Mesendoderm (in vitro differentiated cells): Measurements from ENCODE around the gene MLLT3.

Experiments
- DNase-seq: peaks from one replicate; pipeline ENCODE4 v3.0.0; 2013
- H2AK5ac ChIP-seq: 2 replicates; pipeline ENCODE4 v1.6.1; 2013; ENCODE audit warnings: low read length, inconsistent platforms
- H2BK120ac ChIP-seq: 2 replicates; pipeline ENCODE4 v1.6.1; 2013; ENCODE audit warnings: low read depth, mild to moderate bottlenecking, low read length, moderate library complexity, mixed read lengths
- H2BK15ac ChIP-seq: replicated peaks from 2 replicates; pipeline ENCODE4 v1.6.1; 2013; ENCODE audit warnings: low read depth, mild to moderate bottlenecking, moderate library complexity
- H2BK5ac ChIP-seq: 2 replicates; pipeline ENCODE4 v1.6.1; 2013; ENCODE audit warnings: low read length, inconsistent platforms
- H3K18ac ChIP-seq: 2 replicates; pipeline ENCODE4 v1.6.1; 2013; ENCODE audit warnings: mild to moderate bottlenecking, low read length, mixed read lengths
- H3K23ac ChIP-seq: one replicate; pipeline ENCODE4 v1.6.1; 2013; ENCODE audit warnings: low read length
- H3K27ac ChIP-seq: 2 replicates; pipeline ENCODE4 v1.5.1; 2013; ENCODE audit warnings: low read depth, mild to moderate bottlenecking, inconsistent platforms, low read length, moderate library complexity
- H3K27me3 ChIP-seq: 2 replicates; pipeline ENCODE4 v1.6.1; 2013; ENCODE audit warnings: low read length, control low read depth, mild to moderate bottlenecking, inconsistent platforms; ENCODE audit not compliant: insufficient read depth, poor library complexity
- H3K36me3 ChIP-seq: 2 replicates; pipeline ENCODE4 v1.6.1; 2013; ENCODE audit warnings: low read length, inconsistent platforms; ENCODE audit not compliant: control insufficient read depth, insufficient read depth
- H3K4ac ChIP-seq: one replicate; pipeline ENCODE4 v1.6.1; 2013; ENCODE audit warnings: low read depth, mild to moderate bottlenecking, low read length, moderate library complexity
- H3K4me1 ChIP-seq: 2 replicates; pipeline ENCODE4 v1.6.1; 2013; ENCODE audit warnings: low read depth, low read length, inconsistent platforms; ENCODE audit not compliant: control insufficient read depth
- H3K4me2 ChIP-seq: 2 replicates; pipeline ENCODE4 v1.6.1; 2013; ENCODE audit warnings: low read length
- H3K4me3 ChIP-seq: 2 replicates; pipeline ENCODE4 v1.5.1; 2013; ENCODE audit warnings: mild to moderate bottlenecking, low read length
- H3K56ac ChIP-seq: one replicate; pipeline ENCODE4 v1.6.1; 2013; ENCODE audit warnings: low read length
- H3K79me1 ChIP-seq: 2 replicates; pipeline ENCODE4 v1.6.1; 2013; ENCODE audit warnings: low read length, inconsistent platforms
- H3K79me2 ChIP-seq: 2 replicates; pipeline ENCODE4 v1.6.1; 2013; ENCODE audit warnings: mild to moderate bottlenecking, low read length; ENCODE audit not compliant: control insufficient read depth, insufficient read depth
- H3K9ac ChIP-seq: 2 replicates; pipeline ENCODE4 v1.6.1; 2013; ENCODE audit warnings: low read length, inconsistent platforms
- H4K5ac ChIP-seq: one replicate; pipeline ENCODE4 v1.6.1; 2013; ENCODE audit warnings: low read length
- H4K8ac ChIP-seq: one replicate; pipeline ENCODE4 v1.6.1; 2013; ENCODE audit warnings: low read depth, mild to moderate bottlenecking, control low read depth, low read length, moderate library complexity
- WGBS: extraction: QIAGEN DNeasy Blood & Tissue Kit; methylation state at CpG from one replicate; pipeline ENCODE4 v1.1.7; 2013; ENCODE audit warnings: low lambda C conversion rate, missing lambda C conversion rate; ENCODE audit not compliant: insufficient coverage; ENCODE audit errors: extremely low coverage; 5-methylcytosine and 5-hydroxymethylcytosine counted together

Gene MLLT3

DNA sequence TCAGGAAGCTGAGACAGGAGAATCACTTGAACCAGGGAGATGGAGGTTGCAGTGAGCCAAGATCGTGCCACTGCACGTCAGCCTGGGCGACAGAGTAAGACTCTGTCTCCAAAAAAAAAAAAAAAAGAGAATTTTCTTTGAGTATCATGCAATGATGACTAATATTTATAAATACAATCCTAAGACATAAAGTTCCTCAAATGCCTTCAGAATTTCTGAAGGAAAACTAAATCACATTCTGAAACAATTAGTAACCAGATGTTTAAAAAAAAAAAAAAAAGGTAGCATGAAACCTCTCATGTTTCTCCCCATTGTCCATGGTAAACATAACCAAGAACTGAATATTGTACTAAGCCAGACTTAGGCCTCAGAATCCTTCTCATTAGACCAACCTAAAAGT, 23.1 kb downstream of the MLLT3 start:
- DNase-seq = no peak
- H3K79me2 ChIP-seq = no peaks in the 10 kb centered on the region
- H2AK5ac ChIP-seq = no peak overlapping the region
- no peak overlapping the region for H2BK15ac ChIP-seq
- H3K4me1 ChIP-seq = no peaks in the 10 kb centered on the region
- no peaks in the 10 kb centered on the region for H3K27me3 ChIP-seq
- no CpG with 5 or more reads among the region's 3 CpGs for WGBS
- H3K27ac ChIP-seq = no peak overlapping the region
- H3K4ac ChIP-seq = no peak overlapping the region
- no peaks in the 10 kb centered on the region for H3K79me1 ChIP-seq
- H3K9ac ChIP-seq = no peak overlapping the region
- H4K8ac ChIP-seq = no peak overlapping the region
- H2BK120ac ChIP-seq = no peak overlapping the region
- no peak overlapping the region for H3K18ac ChIP-seq
- H3K56ac ChIP-seq = no peak overlapping the region
- H3K4me2 ChIP-seq = no peak overlapping the region
- H3K23ac ChIP-seq = no peak overlapping the region
- H4K5ac ChIP-seq = no peak overlapping the region
- H3K4me3 ChIP-seq = no peak overlapping the region
- no peak overlapping the region for H2BK5ac ChIP-seq
- H3K36me3 ChIP-seq = no peaks in the 10 kb centered on the region

DNA sequence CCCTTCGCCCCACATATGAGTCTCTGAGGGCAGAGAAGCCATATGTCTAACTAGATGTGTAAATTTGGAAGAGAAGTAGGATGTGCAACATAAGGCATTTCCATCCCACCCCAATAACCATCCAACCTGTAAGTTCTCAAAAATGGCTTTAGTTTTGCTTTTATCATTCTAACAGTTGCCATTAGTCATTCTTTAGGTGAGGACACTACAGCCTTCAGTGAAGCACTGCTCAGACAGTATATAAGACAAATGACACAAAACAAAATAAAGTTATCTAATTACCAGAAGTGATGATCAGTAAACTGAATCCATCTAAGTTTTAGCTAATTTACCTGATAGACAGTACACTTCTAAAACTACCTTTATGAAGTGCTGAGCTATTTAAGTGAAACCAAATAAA, 23.9 kb downstream of the MLLT3 start:
- Histone ChIP-seq H3K27ac (no peak overlapping the region), H2BK120ac (no peak overlapping the region), H2BK5ac (no peak overlapping the region), H3K4ac (no peak overlapping the region), H2AK5ac (no peak overlapping the region), H3K9ac (no peak overlapping the region), H3K4me2 (no peak overlapping the region), H3K23ac (no peak overlapping the region), H4K8ac (no peak overlapping the region), H3K79me1 (no peaks in the 10 kb centered on the region), H2BK15ac (no peak overlapping the region), H3K36me3 (no peaks in the 10 kb centered on the region), H3K27me3 (no peaks in the 10 kb centered on the region), H4K5ac (no peak overlapping the region), H3K4me3 (no peak overlapping the region), H3K4me1 (no peaks in the 10 kb centered on the region), H3K18ac (no peak overlapping the region), H3K79me2 (no peaks in the 10 kb centered on the region), H3K56ac (no peak overlapping the region)
- DNase-seq = no peak
- 100% methylated on average over 1 of the region's 1 CpG for WGBS

DNA sequence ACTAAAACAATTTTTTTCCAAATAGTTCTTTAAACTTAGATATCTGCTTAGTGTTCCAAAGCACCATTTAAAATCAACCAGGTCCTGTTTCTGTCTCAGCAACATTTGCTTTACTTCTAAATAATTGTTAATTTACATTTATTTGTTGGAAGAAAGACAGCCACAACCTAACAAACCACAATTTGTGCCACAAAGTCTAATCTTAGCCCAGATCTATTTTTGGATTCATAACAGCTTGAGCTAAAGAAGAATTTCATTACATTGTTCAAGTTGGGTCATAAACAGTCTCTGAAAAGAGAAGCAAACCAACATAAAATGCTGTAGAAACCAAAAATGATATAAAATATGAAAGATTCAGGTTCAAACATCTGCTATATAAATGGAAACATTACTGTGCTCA, 24.4 kb downstream of the MLLT3 start:
- no peak overlapping the region for H3K23ac ChIP-seq

DNA sequence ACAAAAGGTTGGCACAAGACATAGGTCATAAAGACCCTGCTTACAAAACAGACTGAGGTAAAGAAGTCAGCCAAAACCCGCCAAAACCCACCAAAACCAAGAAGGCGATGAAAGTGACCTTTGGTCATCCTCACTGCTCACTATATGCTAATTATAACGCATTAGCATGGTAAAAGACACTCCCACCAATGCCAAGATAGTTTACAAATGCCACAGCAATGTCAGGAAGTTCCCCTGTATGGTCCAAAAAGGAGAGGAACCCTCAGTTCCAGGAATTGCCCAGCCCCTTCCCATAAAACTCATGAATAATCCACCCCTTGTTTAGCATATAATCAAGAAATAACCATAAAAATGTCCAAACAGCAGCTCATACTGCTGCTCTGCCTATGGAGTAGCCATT, 27.7 kb downstream of the MLLT3 start:
- no CpG with 5 or more reads among the region's 3 CpGs for WGBS
- no peak overlapping the region for H3K9ac ChIP-seq
- no peak overlapping the region for H4K5ac ChIP-seq
- DNase-seq = no peak
- no peaks in the 10 kb centered on the region for H3K36me3 ChIP-seq
- H3K4ac ChIP-seq = no peak overlapping the region
- no peaks in the 10 kb centered on the region for H3K79me1 ChIP-seq
- H3K27me3 ChIP-seq = no peaks in the 10 kb centered on the region
- H3K4me1 ChIP-seq = no peaks in the 10 kb centered on the region
- no peak overlapping the region for H3K23ac ChIP-seq
- H2BK5ac ChIP-seq = no peak overlapping the region
- no peak overlapping the region for H3K4me3 ChIP-seq
- H2BK15ac ChIP-seq = no peak overlapping the region
- no peak overlapping the region for H2BK120ac ChIP-seq
- H3K4me2 ChIP-seq = no peak overlapping the region
- H4K8ac ChIP-seq = no peak overlapping the region
- H3K27ac ChIP-seq = no peak overlapping the region
- no peaks in the 10 kb centered on the region for H3K79me2 ChIP-seq
- H3K56ac ChIP-seq = no peak overlapping the region
- no peak overlapping the region for H2AK5ac ChIP-seq
- no peak overlapping the region for H3K18ac ChIP-seq

More for the DNA sequence above, 24.4 kb downstream of the MLLT3 start:
- no peak overlapping the region for H3K27ac ChIP-seq
- no peak overlapping the region for H2BK15ac ChIP-seq
- no peak overlapping the region for H3K56ac ChIP-seq
- H3K79me2 ChIP-seq = no peaks in the 10 kb centered on the region
- H3K27me3 ChIP-seq = no peaks in the 10 kb centered on the region
- no peaks in the 10 kb centered on the region for H3K4me1 ChIP-seq
- no peak overlapping the region for H3K4me2 ChIP-seq
- no peak overlapping the region for H3K18ac ChIP-seq
- no peak overlapping the region for H3K9ac ChIP-seq
- H2AK5ac ChIP-seq = no peak overlapping the region
- no peak overlapping the region for H4K5ac ChIP-seq
- H3K4ac ChIP-seq = no peak overlapping the region
- H2BK5ac ChIP-seq = no peak overlapping the region
- DNase-seq = no peak
- H3K79me1 ChIP-seq = no peaks in the 10 kb centered on the region
- H2BK120ac ChIP-seq = no peak overlapping the region
- H3K4me3 ChIP-seq = no peak overlapping the region
- no peaks in the 10 kb centered on the region for H3K36me3 ChIP-seq
- H4K8ac ChIP-seq = no peak overlapping the region

DNA sequence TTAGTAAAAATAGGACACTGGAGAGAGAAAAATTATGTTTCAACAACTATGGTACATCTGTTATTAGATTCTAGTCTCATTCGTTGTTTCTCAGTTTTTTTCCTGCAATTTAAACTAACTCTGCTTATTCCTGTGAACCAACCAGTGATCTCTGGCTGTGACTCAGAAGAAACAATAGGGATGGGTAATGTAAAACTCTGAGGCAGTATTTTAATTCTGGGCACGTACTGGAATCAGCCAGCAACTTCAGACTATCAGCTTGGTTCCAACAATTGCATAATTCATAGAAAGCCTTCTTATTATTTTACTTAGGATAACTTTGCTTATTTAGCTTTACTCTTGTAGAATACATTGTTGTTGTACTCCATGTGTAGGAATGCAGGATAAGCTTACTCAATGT, 28.8 kb downstream of the MLLT3 start:
- Histone ChIP-seq H3K23ac (no peak overlapping the region), H2BK120ac (no peak overlapping the region), H3K79me1 (no peaks in the 10 kb centered on the region), H2BK15ac (no peak overlapping the region), H3K27ac (no peak overlapping the region), H4K8ac (no peak overlapping the region), H3K36me3 (no peaks in the 10 kb centered on the region), H3K9ac (no peak overlapping the region), H3K79me2 (no peaks in the 10 kb centered on the region), H3K4ac (no peak overlapping the region), H2BK5ac (no peak overlapping the region), H3K18ac (no peak overlapping the region), H3K4me2 (no peak overlapping the region), H2AK5ac (no peak overlapping the region), H3K27me3 (no peaks in the 10 kb centered on the region), H3K4me3 (no peak overlapping the region), H3K4me1 (no peaks in the 10 kb centered on the region), H4K5ac (no peak overlapping the region), H3K56ac (no peak overlapping the region)
- no peak for DNase-seq
- no CpG with 5 or more reads among the region's 2 CpGs for WGBS

DNA sequence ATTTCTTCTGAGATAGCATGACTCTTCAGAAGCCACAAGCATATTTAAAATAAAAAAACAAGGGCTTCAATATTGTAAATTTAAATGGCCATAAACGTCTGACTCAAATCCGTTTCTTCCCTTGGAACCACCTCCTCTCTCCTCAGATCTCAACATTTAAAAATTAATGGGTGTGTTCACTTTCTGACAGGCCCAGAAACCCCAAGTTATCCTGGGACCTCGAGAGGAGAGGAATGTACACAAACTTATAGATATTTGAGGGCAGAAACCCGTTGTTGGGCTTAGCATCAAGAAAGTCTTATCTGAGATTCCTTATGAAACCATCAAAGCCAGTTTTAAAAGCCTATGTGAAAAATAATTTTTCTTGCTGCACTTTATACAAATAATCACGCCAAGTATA, 29.2 kb downstream of the MLLT3 start:
- H3K79me2 ChIP-seq = no peaks in the 10 kb centered on the region
- no peak overlapping the region for H3K18ac ChIP-seq
- no peak for DNase-seq
- H2BK120ac ChIP-seq = no peak overlapping the region
- H3K36me3 ChIP-seq = no peaks in the 10 kb centered on the region
- H3K4me3 ChIP-seq = no peak overlapping the region
- H3K79me1 ChIP-seq = no peaks in the 10 kb centered on the region
- H3K4ac ChIP-seq = no peak overlapping the region
- no peak overlapping the region for H4K5ac ChIP-seq
- no peak overlapping the region for H2AK5ac ChIP-seq
- H3K9ac ChIP-seq = no peak overlapping the region
- WGBS = no CpG with 5 or more reads among the region's 5 CpGs
- H3K27me3 ChIP-seq = no peaks in the 10 kb centered on the region
- H2BK5ac ChIP-seq = no peak overlapping the region
- H3K4me2 ChIP-seq = no peak overlapping the region
- H3K4me1 ChIP-seq = no peaks in the 10 kb centered on the region
- no peak overlapping the region for H3K27ac ChIP-seq
- no peak overlapping the region for H4K8ac ChIP-seq
- H2BK15ac ChIP-seq = no peak overlapping the region
- H3K56ac ChIP-seq = no peak overlapping the region
- no peak overlapping the region for H3K23ac ChIP-seq
